ENCODE measurements around the gene ARHGAP12.
"Not testable (repeated sequence)": the region's sequence is repeated elsewhere in the genome, so short reads cannot be mapped to it uniquely, and the experiment has no call there.

The ARHGAP12 gene

DNA sequence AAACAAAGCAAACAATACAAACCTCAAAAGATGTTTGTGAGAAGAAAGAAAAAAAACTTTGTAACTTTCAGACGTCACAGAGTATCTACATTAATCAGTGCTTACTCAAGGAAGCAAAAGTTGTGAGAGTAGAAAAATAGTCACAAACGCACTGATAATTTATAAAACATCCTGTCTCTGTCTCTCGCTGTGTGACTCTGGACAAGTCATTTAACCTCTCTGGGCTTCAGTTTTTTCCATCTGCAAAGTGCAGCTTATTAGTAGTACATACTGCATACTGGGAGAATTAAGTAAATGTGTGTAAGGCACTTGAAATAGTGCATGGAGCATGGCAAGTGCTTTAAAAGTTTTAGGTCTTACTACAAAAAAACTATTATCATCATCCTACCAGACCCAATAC, 3.8 kb downstream of the ARHGAP12 start:
- no peak for DNase-seq

DNA sequence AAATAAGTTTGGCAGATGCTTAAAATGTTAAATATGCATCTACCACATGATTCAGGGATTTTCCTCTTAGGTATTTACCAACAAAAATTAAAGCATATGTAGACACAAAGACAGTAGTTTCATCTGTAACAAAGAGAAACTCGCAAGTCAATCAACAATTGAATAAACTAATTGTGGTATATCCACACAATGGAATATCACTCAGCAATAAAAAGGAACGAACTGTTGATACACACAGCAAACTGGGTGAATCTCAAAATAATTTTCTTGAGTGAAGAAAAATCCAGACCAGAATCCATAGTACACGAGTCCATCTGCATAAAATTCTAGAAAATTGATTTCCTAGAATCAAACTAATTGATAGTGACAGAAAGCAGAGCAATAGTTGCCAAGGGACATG, 5.2 kb downstream of the ARHGAP12 start:
- DNase-seq: no peak

DNA sequence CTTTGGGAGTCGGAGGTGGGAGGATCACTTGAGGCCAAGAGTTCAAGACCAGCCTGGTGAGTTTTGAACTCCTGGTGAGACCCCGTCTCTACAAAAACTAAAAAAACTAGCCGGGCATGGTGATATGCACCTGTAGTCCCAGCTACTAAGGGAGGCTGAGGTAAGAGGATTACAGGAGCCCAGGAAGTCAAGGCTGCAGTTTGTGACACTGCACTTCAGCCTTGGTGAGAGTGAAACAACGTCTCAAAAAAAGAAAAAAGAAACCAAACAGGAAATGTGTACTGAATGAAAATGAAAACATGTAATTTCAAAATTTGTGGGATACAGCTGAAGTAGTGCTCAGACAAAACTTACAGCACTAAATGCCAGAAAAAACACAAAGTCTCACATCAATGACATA, 7.6 kb downstream of the ARHGAP12 start:
- no peak for DNase-seq

DNA sequence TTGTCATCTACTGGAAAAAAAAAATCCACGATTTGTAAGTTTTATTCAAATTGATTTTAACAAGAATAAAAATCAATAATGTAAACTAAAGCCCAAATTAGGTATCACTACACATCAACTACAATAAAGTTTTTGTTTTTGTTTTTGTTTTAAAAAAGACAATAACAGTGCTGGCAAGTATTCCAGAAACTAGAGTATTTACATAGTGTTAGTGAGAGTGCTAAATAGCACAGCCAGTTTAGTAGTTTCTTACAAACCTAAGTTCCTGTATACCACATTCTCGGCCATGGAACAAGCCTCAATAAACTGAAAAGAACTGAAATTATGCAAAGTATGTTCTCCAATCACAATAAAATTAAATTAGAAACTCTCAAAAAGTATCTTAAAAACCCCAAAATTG, 8.1 kb downstream of the ARHGAP12 start:
- DNase-seq: no peak

DNA sequence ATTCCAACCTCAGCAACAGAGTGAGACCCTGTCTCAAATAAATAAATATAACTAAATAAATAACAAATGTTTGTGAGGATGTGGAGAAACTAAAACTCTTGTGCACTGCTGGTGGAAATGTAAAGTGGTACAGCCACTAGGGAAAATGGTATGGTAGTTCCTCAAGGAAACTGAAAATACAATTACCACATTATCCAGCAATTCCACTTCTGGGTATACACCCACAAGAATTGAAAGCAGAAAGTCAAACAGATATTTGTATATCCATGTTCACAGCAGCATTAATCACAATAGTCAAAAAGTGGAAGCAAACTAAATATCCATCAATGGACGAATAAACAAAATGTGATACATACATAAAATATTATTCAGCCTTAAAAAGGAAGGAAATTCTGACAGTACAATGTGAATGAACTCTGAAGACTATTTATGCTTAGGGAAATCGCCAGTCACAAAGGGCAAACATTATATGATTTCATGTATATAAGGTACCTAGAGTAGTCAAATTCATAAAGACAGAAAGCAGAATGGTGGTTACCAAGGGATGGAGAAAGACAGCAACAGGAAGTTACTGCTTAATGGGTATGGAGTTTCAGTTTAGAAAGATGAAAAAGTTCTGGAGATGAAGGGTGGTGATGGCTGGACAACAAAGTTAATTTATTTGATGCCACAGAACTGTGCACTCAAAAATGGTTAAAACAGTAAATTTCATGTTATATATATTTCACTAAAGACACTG, 9.8 kb downstream of the ARHGAP12 start:
- no peak for DNase-seq

DNA sequence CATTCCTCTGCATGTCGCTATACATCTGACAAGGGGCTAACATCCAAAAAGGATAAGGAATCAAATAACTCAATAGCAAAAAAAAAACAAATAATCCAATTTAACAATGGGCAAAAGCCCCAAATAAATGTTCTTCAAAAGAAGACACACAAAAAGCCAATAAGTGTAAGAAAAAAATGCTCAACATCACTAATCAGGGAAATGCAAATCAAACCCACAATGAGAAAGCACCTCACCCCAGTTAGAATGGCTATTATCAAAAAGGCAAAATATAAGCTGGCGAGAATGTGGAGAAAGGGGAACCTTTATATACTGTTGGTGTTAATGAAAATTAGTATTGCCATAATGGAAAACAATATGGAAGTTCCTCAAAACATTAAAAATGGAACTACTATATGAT, 14.3 kb downstream of the ARHGAP12 start:
- no peak for DNase-seq

DNA sequence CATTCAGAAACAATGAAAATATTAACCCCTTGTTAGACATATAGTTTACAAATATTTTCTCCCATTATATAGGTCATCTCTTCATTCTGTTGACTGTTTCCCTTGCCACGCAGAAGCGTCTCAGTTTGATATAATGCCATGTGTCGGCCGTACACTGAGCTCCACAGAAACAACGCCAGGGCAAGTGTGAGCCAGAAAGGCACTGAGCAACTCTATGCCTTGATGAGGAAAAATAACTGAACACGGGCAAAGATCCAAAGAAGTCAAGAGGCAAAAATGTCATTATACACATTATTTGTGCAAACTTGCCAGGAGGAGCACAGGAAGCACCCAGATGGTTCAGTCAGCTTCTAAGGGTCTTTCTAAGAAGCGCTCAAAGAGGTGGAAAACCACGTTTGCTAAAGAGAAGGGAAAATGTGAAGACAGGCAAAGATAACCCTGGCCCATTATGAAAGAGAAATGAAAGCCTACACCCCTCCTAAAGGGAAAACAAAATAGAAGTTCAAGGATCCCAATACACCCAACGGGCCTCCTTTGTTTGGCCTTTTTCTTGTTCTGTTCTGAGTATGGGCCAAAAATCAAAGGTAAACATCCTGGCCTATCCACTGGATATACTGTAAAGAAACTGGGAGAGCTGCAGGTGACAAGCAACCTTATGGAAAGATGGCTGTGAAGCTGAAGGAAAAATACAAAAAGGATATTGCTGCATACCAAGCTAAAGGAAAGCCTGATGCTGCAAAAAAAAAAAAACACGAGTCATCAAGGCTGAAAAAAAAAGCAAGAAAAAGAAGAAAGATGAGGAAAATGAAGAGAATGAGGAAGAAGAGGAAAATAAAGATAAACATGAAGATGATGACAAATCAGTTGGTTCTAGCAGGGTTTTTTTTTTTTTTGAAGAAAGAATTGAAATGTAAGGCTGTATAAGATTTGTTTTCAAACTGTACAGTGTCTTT, 15.5 kb downstream of the ARHGAP12 start:
- DNase-seq: no peak

DNA sequence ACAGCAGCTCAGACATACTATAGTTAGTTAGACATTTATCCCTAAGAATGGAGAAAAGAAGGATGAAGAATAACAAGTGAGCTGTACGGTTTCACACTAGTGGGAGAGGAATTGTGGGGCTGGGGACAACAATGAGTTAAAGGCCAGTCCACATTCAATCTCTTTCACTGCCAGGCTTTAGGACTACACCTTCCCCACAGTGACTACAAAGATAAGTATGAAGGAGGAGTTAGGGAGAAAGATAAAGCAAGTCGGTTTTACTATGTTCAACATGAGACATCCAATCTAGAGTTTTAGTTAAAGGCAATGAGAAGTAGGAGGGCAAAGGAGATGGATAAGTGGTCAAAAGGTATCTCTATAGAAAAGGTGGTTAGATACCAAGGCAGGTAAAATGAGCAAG, 16.3 kb downstream of the ARHGAP12 start:
- no peak for DNase-seq

DNA sequence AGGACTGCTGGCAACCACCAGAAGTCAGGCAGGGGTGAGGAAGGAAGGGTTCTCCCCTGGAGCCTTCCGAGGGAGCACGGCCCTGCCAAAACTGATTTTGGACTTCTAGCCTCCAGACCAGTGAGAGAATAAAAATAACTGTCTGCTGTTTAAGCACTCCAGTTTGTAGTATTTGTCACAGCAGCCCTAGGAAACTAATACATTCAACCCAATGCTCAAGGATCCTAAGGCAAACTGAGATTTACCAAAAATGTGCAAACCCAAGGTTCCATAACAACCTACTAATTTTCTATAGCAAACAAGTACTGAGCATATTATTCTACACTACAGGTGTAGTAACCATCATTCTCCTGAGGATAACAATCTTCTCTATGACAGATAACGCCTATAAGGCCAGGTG, 18.6 kb downstream of the ARHGAP12 start:
- DNase-seq: no peak

DNA sequence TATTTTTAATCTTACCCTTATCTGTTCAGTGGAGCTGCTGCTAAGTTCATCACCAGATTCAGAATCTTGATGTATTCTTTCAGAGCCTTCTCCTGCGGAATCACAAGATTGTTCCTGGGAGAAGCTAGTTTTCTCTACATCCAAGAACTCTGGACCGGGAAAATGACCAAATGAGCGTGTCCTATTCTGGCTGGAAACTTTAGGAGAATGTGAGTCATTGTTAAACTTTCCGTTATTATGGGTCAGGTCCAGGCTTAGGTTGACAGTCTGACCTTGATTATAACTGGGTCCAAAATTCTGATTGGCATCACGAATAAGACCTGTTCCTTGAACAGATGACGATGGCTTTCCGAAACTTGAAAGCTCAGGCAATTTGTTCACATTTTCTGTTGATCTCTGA, 20.5 kb downstream of the ARHGAP12 start:
- DNase-seq: no peak

DNA sequence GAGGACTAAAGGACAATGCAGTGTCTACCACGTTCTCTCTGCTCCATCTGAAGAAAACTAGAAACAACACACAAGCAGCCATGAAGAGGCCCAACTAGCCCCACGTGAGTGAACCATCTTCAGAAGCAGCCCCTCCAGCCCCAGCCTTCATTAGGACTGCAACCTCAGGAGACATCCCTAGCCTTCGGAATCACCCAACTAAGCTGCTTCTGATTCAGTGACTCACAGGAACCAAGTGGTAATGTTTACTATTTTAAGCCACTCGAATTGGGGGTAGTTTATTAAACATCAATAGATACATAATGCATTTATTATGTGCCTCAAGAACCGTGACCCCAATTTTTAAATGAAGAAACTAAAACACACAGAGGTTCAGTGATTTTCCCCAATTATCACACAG, 22.6 kb downstream of the ARHGAP12 start:
- DNase-seq: no peak

DNA sequence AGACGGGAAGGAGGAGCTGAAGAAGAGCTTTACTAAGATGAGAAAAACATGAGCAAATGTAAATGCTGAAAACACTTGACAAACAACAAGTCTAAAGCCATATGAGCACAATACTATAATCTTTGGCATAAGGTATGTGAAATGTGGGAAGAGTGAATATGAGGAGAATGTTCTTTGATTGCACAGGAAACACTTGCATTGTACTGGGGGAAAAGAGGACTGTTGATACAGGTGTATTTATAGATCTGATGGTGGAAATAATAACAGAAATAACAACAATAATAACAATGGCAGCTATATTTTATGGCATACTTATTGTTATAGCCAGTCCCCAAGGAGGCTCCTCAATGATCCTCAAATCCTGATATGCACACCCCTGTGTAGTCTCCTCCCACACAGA, 23.0 kb downstream of the ARHGAP12 start:
- DNase-seq: no peak

DNA sequence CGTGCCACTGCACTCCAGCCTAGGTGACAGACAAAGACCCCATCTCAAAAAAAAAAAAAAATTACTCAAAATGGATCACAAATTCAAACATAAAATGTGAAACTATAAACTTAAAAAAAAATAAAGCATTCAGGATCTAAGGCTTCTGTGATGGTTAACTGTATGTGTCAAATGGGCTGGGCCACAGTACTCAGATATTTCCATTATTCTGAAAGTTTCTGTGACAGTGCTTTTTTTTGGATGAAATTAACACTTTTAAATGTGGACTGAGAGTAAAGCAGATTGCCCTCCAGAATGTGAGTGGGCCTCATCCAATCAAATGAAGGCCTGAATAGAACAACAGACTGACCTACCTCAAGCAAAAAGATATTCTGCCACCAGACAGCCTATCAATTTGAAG, 26.0 kb downstream of the ARHGAP12 start:
- no peak for DNase-seq

DNA sequence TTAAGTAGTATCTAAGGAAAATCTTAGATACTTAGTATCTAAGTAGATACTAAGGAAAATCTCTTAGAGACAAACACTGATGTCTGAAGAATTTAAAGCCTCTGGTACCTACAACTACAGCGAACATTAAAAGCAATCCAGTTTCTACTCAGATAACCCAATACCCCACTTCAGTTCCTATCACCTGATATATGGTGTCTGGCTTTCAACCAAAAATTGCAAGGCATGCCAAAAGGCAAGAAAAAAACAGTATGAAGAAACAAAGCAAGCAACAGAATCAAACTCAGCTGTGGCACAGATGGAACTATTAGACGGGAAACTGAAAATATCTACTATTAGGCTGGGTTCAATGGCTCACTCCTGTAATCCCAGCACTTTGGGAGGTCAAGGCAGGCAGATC, 31.1 kb downstream of the ARHGAP12 start:
- DNase-seq: no peak

DNA sequence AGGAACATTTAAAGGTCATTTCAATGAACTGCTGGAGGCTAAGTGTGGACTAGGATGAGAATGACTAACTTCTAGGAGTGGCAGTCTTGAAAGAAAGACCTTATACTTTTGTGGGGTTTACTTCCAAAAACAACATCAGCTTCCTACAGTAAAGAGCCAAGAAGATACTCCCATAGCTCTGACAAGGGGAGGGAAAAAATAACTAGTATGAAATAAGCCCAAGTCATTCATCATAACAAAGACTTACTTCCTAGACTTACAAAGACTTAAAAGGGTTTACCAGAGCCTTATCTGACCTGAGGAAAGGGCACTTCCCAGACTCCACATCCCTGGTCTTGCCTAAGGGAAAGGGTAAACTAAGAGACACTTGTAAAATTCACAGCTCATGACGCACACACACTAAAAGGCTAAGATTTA, 31.7 kb downstream of the ARHGAP12 start:
- peak; percentile 62 for DNase-seq

DNA sequence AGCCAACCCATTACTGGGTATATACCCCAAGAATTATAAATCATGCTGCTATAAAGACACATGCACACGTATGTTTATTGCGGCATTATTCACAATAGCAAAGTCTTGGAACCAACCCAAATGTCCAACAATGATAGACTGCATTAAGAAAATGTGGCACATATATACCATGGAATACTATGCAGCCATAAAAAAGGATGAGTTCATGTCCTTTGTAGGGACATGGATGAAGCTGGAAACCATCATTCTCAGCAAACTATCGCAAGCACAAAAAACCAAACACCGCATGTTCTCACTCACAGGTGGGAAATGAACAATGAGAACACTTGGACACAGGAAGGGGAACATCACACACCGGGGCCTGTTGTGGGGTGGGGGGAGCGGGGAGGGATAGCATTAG, 32.9 kb downstream of the ARHGAP12 start:
- not testable (repeated sequence) for DNase-seq

DNA sequence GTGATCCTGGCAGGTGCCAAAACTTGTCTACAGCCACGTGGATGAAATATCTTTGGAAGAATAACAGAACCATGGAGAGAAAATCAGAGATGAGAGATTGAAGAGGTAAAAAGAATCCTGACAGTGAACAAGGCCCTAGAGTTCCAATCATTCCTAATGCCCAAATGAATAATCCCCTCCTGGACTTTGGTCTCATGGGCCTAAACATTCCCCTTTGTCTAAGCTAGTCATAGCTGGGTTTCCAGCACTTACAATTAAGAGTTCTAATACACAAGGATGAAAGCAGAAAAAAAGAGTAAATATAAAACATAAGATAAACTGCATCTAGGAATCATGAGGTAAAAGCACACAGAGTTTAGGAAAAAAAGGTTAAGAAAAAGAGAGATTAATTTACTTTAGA, 40.2 kb downstream of the ARHGAP12 start:
- no peak for DNase-seq

DNA sequence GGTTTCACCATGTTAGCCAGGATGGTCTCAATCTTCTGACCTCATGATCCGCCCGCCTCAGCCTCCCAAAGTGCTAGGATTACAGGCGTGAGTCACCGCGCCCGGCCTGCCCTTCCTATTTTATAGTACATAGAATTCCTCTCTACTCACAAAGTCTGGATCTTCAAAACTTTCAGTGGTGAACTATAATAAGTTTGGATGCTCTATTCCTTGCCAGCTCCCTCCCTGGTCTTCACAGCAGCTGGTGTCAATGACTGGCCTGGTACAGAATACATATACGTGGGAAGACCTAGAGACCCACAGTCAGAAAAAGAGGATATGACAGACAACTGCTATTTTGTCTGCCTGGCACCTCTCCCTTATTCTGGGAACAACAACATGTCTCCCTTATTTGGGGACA, 40.8 kb downstream of the ARHGAP12 start:
- no peak for DNase-seq

DNA sequence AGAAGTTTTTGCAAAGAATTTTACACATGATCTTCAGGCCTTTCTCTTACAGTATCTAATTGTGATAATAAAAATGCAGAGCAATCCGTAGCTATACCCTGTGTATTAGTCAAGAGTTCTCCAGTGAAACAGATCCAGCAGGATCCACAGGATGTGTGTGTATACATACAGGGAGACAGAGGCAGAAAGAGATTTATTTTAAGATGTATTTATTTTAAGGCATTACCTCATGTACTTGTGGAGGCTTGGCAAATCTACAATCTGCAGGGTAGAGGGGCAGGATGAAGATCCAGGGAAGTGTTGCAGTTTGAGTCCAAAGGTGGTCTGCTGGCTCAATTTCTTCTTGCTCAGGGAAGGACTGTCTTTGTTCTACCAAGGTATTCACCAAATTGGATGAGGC, 41.7 kb downstream of the ARHGAP12 start:
- DNase-seq: no peak

DNA sequence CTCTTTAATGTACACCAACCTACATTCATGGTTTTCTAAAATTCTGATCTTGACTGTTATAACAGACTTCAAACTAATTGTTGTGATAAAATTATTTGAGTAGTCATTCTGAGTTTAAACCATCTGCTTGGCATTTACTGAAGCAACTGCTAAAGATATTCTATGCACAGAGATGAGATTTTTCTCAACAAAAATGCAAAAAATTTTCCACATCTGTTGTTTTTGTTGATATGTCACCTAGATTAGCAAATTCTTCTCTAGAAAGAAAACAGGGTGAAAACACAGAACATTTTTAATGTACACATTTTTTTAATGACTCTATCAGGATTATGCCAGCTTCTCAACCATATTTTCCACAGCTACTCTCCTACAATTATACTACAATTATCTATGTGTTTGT, 42.7 kb downstream of the ARHGAP12 start:
- DNase-seq: no peak

DNA sequence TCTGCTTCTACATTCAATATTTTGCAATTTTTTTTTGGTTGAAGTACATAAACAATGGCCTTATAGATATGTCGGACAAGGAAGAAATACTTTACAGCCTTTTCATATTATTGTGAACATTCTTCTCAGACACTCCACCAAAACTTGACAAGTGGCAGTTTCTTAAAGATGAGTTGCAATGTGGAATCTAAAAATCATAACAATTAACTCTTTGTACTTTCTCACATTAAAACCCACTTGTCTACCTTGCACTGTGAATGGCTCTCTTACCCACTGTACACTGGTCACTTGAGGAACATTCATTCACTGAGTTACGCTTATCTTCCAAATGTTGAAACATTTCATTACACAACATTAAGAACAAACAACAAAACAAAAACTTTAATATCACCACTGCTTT, 44.2 kb downstream of the ARHGAP12 start:
- no peak for DNase-seq

DNA sequence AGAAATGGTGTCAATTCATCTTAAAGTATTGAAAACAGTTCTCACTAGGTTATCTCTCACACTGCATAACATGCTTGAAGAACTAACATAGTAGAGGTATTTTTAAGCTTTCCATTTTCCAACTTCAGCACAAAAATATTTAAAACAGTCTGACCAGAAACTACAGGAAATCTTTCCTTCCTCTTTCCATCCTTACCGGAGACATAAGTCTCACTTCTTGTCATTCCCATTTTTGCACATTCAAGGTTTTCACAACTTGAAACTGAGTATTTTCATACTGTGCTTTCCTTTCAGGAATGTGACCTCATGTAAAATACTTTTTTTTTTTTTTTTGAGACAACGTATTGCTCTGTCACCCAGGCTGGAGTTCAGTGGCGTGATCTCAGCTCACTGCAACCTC, 45.2 kb downstream of the ARHGAP12 start:
- DNase-seq: no peak

DNA sequence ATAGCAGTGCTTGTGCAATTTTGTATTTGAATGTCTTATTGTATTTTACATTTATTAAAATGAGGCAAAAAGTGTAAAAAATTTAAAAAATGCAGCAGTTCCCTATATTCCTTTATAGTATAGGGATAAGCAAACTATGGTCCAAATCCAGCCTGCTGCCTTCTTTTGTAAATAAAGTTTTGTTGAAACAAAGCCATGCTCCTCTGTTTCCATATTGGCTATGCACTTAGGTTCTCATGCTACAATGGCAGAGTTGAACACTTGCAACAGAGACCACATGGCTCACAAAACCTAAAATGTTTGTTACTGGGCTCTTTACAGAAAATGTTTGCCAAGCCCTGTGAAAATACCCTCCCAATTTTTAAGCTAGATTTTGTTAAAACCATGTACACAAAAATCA, 50.1 kb downstream of the ARHGAP12 start:
- no peak for DNase-seq

DNA sequence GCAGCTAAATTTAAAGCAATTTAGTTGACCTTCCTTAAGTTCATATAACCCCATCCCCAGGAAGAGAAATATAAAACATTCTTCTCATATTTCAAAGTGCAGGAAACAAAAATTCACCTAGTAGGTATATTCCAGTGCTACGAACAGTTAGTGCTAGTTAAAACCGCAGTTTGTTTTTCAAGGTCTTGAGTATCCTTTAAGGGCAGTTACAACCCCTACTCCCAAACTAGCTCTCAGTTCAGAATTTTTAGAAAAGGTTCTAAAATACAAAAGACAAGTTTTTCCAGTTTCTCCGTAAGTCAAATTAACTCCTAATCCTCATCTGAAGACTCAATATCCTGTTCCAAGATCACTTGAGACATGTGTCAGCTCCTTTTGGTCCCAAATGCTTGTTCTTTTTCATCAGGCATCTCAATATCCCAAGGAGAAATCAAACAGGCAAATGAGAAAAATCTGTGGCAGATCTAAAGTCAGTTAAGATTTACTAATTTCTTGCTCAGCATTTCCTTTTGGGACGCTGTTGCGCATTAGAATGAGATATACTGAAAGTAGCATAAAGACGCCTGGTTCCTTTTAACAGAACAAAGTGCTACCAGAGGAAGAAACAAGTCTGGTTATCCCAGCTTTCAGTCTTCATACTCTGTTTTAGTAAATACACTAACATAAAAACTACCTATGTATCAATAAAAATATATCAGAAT, 51.8 kb downstream of the ARHGAP12 start:
- DNase-seq: no peak

Measured in amniotic stem cell (primary cell).